Hematopoietic multipotent progenitor cell (in vitro differentiated cells): ENCODE results near the gene ZNF264. TPM values are rescaled to one million over a fixed set of nuclear protein-coding genes. Genes with fewer than 3 reads are reported as not detected.
"Not testable (repeated sequence)": the region's sequence is repeated elsewhere in the genome, so short reads cannot be mapped to it uniquely, and the experiment has no call there.

ENCODE experiments used
- DNase-seq, 3 donors: peaks; one replicate each; pipeline ENCODE4 v3.0.0-alpha.2; 2011 to 2015; ENCODE audit warnings: low read depth in 2 of 3, low spot score in 2 of 3
- small RNA-seq: library from RNA; depleted of rRNA; stranded (forward); fragments of <200 nt; gene quantifications from one replicate; pipeline ENCODE3, GENCODE V24; 2012
- total RNA-seq: library from RNA; depleted of rRNA; stranded (reverse); fragments of >200 nt; gene quantifications from one replicate; pipeline ENCODE4 v1.2.3, GENCODE V29; 2012

Gene ZNF264
- total RNA-seq, 1 donor, result 38.5 TPM

DNA sequence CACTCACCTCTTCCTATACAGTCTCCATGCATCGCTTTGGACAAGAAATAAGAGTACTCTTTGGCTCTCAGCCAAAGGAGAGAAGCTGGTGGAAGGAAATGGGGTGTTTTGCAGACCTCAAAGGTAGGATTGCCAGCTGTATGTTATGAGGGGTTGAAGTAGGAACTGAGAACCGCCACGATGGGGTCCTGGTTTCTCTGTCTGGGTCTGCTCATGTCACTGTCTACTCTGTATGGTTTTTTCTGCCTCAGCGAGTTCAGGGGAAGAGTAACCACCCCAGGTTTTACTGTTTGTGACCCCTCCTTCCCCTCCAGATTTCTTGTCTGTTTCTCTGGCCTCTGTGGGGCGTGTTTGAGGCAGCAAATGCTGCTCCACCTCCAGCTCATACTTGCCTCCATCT is 53.2 kb downstream of the ZNF264 start:
- DNase-seq, result no peak

DNA sequence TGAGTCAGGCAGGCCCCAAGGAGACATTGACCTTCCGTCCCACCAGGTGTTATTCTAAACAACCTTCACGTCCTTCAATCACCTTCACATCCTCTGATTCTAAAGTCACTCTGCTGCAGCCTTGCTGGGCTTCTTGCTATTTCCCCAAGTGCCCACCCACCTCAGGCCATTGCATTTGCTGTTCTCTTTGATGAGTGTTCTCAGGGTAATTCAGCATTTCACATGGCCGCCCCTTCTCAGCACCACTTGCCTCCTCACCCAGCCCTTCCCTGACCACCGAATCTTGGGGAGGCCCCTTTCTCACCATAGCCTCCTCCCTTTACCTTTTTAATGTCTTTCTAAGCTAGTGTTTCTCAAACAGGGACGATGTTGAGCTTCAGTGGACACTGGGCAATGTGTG is 53.8 kb downstream of the ZNF264 start:
- no peak for DNase-seq

DNA sequence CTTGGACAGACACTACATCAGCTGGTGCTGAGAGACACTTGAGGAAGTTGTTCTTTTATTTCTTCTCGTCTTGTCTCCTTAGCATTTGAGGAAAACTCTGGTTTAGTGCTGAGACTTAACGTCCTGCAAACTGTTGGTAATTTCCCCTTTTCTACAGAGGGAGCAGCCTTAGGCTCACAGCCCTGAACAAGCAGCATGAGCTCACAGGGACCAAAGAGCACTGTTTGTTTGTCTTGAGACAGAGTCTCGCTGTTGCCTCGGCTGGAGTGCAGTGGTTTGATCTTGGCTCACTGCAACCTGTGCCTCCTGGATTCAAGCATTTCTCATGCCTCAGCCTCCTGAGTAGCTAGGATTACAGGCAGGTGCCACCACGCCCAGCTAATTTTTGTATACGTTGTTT is 54.7 kb downstream of the ZNF264 start:
- no peak for DNase-seq

DNA sequence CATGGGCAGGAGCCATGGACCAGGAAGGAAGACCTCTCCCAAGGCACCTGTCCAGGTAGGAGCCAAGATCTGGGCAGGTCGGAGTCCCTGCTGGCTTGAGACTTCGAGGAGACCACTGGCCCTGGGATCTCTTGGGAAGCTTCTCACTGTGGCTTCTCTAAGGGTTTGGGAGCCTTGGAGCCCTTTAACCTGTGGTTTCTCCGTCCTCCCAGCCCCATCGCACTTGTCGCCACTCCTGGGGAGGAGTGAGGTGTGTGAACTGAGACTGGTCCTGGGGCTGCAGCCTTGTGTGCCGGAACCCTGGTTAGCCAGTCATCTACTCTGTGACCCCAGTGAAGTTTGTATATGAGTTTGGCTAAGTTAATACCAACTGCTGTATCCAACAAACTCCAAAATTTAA is 57.3 kb downstream of the ZNF264 start:
- no peak for DNase-seq

DNA sequence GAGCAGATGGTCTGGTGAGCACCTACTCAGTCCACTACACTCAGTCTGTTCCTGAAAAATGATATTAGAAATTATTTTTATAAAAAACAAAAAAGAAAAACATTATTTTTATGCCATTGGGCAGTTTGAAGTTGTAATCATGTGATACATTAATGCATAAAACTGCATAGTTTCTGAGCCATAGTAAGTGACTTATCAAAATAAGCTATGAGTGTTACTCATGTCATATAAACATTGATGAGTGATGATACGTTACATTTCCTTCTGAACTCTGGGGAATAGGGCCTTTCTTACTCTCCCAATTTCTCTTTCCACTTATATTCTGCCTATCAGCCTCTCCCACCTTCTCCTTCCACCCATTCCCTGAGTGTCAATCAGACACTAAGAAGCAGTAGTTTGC is 58.0 kb downstream of the ZNF264 start:
- DNase-seq, result no peak

DNA sequence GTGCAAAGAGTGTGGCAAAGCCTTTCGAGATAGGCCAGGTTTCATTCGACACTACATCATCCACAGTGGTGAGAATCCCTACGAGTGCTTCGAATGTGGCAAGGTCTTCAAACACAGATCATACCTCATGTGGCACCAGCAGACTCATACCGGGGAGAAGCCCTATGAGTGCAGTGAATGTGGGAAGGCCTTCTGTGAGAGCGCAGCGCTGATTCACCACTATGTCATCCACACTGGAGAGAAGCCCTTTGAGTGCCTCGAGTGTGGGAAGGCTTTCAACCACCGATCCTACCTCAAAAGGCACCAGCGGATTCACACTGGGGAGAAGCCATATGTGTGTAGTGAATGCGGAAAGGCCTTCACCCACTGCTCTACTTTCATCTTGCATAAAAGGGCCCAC is 62.5 kb downstream of the ZNF264 start:
- not testable (repeated sequence) for DNase-seq

DNA sequence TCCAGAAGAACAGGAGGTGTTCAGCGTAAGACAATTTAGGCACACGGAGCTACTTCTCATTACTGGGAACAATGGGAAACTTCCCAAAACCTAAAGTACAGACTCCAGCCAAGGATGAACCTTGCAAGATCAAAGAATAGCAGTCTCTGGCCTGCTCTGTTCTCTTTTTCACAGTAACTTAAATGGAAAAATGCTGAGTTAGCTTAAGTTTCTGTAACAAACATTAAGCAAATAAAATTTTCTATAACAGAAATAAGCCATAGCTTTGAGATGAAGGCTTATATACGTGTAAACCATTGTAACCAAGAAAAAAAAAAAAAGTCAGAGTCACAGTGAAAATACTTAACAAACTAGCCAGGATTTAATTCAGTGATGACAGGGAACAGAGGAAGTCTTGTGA is 70.7 kb downstream of the ZNF264 start:
- no peak for DNase-seq

DNA sequence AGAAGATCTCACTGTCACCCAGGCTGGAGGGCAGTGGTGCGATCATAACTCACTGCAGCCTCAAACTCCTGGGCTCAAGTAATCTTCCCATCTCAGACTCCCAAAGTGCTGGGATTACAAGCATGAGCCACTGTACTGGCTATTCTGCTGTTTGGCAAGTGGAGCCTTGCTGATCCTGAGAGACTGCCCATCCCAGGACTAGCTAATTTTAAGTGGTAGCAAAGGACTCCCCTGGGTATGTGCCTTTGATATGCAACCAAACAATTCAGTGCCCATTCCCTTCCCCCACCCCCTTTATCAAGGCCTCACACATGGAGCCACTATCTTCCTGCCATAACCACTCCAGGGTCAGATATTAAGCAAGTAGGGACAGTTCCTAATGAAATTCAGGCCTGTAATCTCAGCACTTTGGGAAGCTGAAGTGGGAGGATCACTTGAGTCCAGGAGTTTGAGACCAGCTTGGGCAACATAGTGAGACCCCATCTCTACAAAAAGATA is 72.0 kb downstream of the ZNF264 start:
- DNase-seq, result peak in 1 of 3 donors; percentile 10

DNA sequence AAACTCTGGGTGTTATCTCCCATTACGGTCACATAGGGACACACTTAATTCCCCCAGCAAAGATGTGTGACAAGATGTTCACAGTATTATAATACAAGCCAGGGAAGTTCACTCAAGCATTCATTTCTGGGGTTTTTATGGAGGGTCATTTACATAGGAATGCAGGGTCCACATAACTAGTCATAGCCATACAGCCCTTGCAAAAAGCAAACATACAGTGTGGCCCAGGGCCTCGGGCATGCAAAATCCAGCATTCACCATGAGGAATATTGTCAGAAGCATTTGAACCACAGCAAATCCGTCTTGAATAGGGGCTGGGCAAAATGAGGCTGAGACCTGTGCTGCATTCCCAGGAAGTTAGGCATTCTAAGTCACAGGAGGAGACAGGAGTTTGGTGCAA is 76.0 kb downstream of the ZNF264 start:
- no peak for DNase-seq

DNA sequence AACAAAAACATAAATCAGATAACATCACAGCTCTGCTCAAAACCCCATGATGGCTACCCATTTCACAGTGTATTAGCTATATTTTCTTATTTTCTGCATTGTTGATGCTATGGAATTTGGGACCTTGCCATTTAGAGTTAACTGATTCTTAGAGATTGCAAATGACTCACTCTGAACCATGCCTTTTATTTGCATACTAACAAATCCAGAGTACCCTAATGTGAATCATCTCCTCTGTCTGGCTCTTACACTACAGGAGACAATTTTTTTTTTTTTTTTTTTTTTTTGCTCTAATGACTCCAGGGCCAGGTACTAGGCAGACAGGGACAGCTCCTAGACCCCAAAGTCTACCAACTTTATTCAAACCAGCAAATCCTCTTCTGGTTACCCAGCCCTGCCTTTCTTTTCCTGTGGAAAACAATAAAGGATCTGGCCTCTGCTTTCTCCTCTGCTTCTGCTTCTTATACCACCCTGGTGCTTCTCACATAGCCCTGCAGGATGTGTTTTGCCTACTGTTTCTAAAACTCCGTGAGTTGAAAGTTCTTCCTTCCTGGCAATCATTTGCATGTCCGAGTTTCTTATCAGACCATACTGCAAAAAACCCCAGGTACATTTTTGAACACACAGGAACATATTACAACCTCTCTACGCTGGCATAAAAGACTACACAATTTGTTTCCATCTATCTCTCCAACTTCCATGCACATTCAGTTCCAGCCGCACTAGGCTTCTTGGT is 78.4 kb downstream of the ZNF264 start:
- DNase-seq, result no peak

DNA sequence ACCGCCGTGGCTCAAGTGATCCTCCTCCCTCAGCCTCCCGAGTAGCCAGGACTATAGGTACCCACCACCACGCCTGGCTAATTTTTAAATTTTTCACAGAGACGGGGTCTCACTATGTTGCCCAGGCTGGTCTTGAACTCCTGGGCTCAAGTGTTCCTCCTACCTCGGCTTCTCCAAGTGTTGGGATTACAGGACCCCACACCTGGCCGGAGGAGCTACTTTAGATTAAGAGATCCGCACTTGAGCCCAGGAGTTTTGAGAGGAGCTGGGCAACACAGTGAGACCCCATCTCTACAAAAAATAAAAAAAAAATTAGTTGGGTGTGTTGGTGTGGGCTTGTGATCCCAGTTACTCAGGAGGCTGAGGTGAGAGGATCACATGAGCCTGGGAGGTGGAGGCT is 80.0 kb downstream of the ZNF264 start:
- DNase-seq, result no peak

Small RNA genes within 50 kb of the gene (small RNA-seq; reads per million reads assigned to genes)
- not detected for gene AC025588.3

Other genes starting within 250 kb of the ZNF264 start
- gene USP29, start 71.5 kb upstream of the ZNF264 start, total RNA-seq, result not detected
- gene ZIM3, start 46.3 kb upstream of the ZNF264 start, total RNA-seq, result not detected
- not detected for gene DUXA, start 24.0 kb upstream of the ZNF264 start, total RNA-seq
- gene AURKC, start 39.5 kb downstream of the ZNF264 start, total RNA-seq, result 0.54 TPM
- 16.7 TPM for gene ZNF805, start 49.1 kb downstream of the ZNF264 start, total RNA-seq
- gene ZNF460, start 89.0 kb downstream of the ZNF264 start, total RNA-seq, result 67.6 TPM
- gene ZNF543, start 129.0 kb downstream of the ZNF264 start, total RNA-seq, result 11.8 TPM
- 7.0 TPM for gene ZNF304, start 159.8 kb downstream of the ZNF264 start, total RNA-seq
- gene TRAPPC2B, start 172.1 kb downstream of the ZNF264 start, total RNA-seq, result 21.0 TPM
- gene ZNF547, start 172.1 kb downstream of the ZNF264 start, total RNA-seq, result 1.6 TPM
- 40.7 TPM for gene ZNF548, start 198.4 kb downstream of the ZNF264 start, total RNA-seq
- gene ZNF17, start 219.7 kb downstream of the ZNF264 start, total RNA-seq, result 17.2 TPM
- 10.8 TPM for gene ZNF749, start 243.8 kb downstream of the ZNF264 start, total RNA-seq